Mammary epithelial cell (primary cell): ENCODE measurements around the gene EPS8L2.

Experiments
- EZH2 ChIP-seq: IDR thresholded peaks from 2 replicates; pipeline ENCODE4 v1.6.1; 2012; ENCODE audit warnings: low read length, inconsistent platforms, borderline replicate concordance
- TF ChIP-seq, protein P1 (sequence below), 2 donors: IDR thresholded peaks in 1 of 2; conservative IDR thresholded peaks in 1 of 2; 2 replicates each; pipeline ENCODE4 v1.5.1; 2011 to 2012; ENCODE audit warnings: inconsistent platforms in 2 of 2, low read length in 2 of 2, mild to moderate bottlenecking in 2 of 2, control low read depth in 1 of 2, low read depth in 1 of 2; ENCODE audit not compliant: insufficient read depth in 1 of 2; ENCODE audit errors: extremely low read depth in 1 of 2

DNA sequence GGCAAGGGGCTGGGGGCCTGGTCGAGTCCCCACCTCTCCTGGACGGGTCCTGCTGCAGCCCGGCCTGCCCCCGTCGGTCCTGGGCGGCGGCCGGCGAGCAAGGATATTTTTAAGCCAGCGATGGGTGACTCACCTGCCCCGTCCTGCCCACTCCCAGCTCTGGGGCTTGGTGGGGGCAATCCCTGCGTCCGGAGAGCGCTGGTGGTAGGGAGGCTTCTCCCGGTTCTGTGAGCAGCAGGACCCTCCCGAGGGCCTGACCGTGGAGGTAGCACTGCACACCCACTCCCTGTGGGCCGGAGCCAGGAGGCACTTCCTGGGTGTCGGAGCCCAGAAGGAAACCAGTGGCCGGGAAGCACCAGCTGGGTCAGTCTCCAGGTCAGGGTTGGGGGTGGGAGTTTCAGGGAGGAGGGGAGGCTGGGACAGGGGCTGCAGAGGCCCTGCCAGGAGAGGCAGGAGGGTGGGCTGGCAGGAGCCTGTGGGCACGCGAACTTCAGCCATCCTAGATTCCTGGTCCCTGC, 467 bp downstream of the EPS8L2 start:
- TF ChIP-seq, protein P1, sequence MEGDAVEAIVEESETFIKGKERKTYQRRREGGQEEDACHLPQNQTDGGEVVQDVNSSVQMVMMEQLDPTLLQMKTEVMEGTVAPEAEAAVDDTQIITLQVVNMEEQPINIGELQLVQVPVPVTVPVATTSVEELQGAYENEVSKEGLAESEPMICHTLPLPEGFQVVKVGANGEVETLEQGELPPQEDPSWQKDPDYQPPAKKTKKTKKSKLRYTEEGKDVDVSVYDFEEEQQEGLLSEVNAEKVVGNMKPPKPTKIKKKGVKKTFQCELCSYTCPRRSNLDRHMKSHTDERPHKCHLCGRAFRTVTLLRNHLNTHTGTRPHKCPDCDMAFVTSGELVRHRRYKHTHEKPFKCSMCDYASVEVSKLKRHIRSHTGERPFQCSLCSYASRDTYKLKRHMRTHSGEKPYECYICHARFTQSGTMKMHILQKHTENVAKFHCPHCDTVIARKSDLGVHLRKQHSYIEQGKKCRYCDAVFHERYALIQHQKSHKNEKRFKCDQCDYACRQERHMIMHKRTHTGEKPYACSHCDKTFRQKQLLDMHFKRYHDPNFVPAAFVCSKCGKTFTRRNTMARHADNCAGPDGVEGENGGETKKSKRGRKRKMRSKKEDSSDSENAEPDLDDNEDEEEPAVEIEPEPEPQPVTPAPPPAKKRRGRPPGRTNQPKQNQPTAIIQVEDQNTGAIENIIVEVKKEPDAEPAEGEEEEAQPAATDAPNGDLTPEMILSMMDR (conservative IDR thresholded peaks at IDR 0.05 in 1 of 2, IDR thresholded peaks at IDR 0.05 in 1 of 2; ENCODE audit: extremely low read depth in 1 of 2, insufficient read depth in 1 of 2, low read depth in 1 of 2, low read length in 2 of 2), result no peak
- TF ChIP-seq EZH2, result no peak
